Spinal cord (tissue), 10 donors: Measurements from ENCODE around the gene PDE4D. TPM values are rescaled to one million over a fixed set of nuclear protein-coding genes. Genes with fewer than 3 reads are reported as not detected.

Experiments
- DNase-seq, 6 donors: peaks; one replicate each; pipeline versions ENCODE4 v3.0.0 to v3.0.0-alpha.2; 2013 to 2015; ENCODE audit warnings: low spot score in 6 of 6, low read depth in 4 of 6
- H3K27ac ChIP-seq: one replicate; pipeline ENCODE4 v1.5.1; 2013; ENCODE audit warnings: low read depth, low read length, control low read depth
- H3K27me3 ChIP-seq: one replicate; pipeline ENCODE4 v1.6.1; 2013; ENCODE audit warnings: low read length; ENCODE audit not compliant: control insufficient read depth, insufficient read depth
- H3K36me3 ChIP-seq: one replicate; pipeline ENCODE4 v1.6.1; 2013; ENCODE audit warnings: low read length; ENCODE audit not compliant: control insufficient read depth, insufficient read depth
- H3K4me1 ChIP-seq: one replicate; pipeline ENCODE4 v1.6.1; 2013; ENCODE audit warnings: low read length; ENCODE audit not compliant: control insufficient read depth, insufficient read depth
- H3K4me3 ChIP-seq: one replicate; pipeline ENCODE4 v1.5.1; 2013; ENCODE audit warnings: low read depth, low read length, control low read depth
- H3K9me3 ChIP-seq: one replicate; pipeline ENCODE4 v1.6.1; 2013; ENCODE audit warnings: low read length; ENCODE audit not compliant: control insufficient read depth, insufficient read depth
- WGBS: methylation state at CpG from one replicate; pipeline ENCODE4 v1.1.5; 2013; ENCODE audit warnings: missing lambda C conversion rate; ENCODE audit not compliant: insufficient coverage; 5-methylcytosine and 5-hydroxymethylcytosine counted together
- polyA plus RNA-seq, 2 donors: library from polyadenylated mRNA; unstranded; fragments of 120-200 nt; gene quantifications; one replicate each; pipeline ENCODE4 v1.2.1, GENCODE V29; 2013; ENCODE audit not compliant: insufficient read length in 2 of 2
- total RNA-seq, 2 donors: library from RNA; depleted of rRNA in 1 of 2; stranded (reverse); fragments of 120-200 nt in 1 of 2; fragments of >200 nt in 1 of 2; gene quantifications; one replicate each; pipeline versions ENCODE4 v1.2.3 to v1.2.4, GENCODE V29; 2013 to 2014
- donor health status: healthy.

PDE4D gene
- total and polyA plus RNA-seq, 4 donors = 16.1 to 84.0 (median 37.0) TPM

- H3K27ac ChIP-seq = no peak overlapping the region
- H3K36me3 ChIP-seq = no peaks in the 10 kb centered on the region
- no peaks in the 10 kb centered on the region for H3K9me3 ChIP-seq
- no peak overlapping the region for H3K4me3 ChIP-seq
- DNase-seq = no peak
- H3K27me3 ChIP-seq = no peaks in the 10 kb centered on the region
- H3K4me1 ChIP-seq = no peaks in the 10 kb centered on the region
- WGBS = no CpG with 5 or more reads among the region's 1 CpG
Observed at GRCh38 chr5:59782856-59783255, 110.7 kb downstream of the PDE4D start.

DNA sequence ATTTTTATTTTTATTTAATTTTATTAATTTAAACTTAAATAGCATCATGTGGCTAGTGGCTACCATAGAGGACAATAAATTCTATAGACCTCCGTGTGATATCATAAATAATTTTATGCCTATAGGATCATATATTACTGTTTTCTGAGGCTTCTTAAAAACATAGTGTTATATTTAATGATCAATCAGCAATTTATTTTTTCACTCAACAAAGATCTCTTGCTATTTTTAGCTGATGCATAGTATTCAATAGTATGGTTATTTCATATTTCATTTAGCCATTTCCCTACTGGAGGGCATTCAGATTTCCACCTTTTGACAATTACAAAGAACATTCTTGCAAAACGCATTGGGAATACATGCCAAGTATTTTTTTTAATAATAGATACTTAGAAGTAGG, 114.1 kb downstream of the PDE4D start:
- H3K9me3 ChIP-seq = no peaks in the 10 kb centered on the region
- no peaks in the 10 kb centered on the region for H3K27me3 ChIP-seq
- no peak overlapping the region for H3K4me3 ChIP-seq
- no CpG with 5 or more reads among the region's 2 CpGs for WGBS
- no peaks in the 10 kb centered on the region for H3K36me3 ChIP-seq
- no peak for DNase-seq
- H3K27ac ChIP-seq = no peak overlapping the region
- H3K4me1 ChIP-seq = no peaks in the 10 kb centered on the region

DNA sequence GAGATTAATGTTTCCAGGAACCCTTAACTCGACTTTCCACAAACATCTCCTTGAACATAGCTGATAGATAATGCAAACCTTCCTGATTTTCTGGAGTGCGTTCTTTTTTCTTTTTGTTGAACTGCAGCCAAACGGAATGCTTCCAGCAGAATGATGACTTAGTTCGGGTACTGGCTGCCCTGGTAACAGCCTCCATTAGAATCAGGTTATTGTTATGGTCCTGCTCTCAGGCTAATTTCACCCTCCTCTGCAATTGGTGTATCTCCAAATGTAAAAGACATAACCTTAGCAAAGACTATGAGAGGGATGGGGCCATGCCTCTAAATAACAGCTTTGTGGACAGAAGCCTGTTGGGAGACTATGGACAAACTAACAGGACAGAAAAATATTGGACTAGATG, 116.5 kb downstream of the PDE4D start:
- H3K36me3 ChIP-seq = no peaks in the 10 kb centered on the region
- peak in 2 of 6 donors; percentile 46 to 73 for DNase-seq
- no CpG with 5 or more reads among the region's 4 CpGs for WGBS

GRCh38 chr5:59773294-59773693, 120.2 kb downstream of the PDE4D start:
- H3K27ac ChIP-seq = no peak overlapping the region
- H3K9me3 ChIP-seq = no peaks in the 10 kb centered on the region
- H3K4me3 ChIP-seq = no peak overlapping the region
- no peaks in the 10 kb centered on the region for H3K27me3 ChIP-seq
- H3K36me3 ChIP-seq = no peaks in the 10 kb centered on the region
- DNase-seq = no peak
- peaks cover 3% of the 10 kb centered on the region for H3K4me1 ChIP-seq

More for the DNA sequence above, 116.5 kb downstream of the PDE4D start:
- Histone ChIP-seq H3K4me1 (no peaks in the 10 kb centered on the region), H3K9me3 (no peaks in the 10 kb centered on the region), H3K27ac (no peak overlapping the region), H3K27me3 (no peaks in the 10 kb centered on the region), H3K4me3 (no peak overlapping the region)

DNA sequence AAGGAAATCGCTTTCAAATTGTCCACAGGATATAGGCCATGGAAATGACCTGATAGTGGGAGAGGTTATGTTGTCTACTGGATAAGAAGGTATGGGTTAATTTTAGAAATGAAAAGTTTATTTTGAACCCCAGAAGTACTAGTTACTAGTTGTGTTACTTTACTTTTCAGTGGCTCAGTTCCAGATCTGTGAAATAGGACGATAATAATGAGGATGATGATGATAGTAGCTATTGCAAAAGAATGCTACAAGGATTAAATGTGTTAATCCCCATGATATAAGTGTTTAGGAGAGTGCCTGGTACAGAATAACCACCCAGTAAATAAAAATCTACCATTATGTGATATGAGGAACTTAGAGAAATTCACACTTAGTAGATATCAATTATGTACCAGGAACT, 120.8 kb downstream of the PDE4D start:
- DNase-seq = no peak
- peaks cover 3% of the 10 kb centered on the region for H3K4me1 ChIP-seq
- H3K9me3 ChIP-seq = no peaks in the 10 kb centered on the region
- no peaks in the 10 kb centered on the region for H3K27me3 ChIP-seq
- no peaks in the 10 kb centered on the region for H3K36me3 ChIP-seq
- 100% methylated on average over 1 of the region's 2 CpGs for WGBS
- H3K4me3 ChIP-seq = no peak overlapping the region
- no peak overlapping the region for H3K27ac ChIP-seq

DNA sequence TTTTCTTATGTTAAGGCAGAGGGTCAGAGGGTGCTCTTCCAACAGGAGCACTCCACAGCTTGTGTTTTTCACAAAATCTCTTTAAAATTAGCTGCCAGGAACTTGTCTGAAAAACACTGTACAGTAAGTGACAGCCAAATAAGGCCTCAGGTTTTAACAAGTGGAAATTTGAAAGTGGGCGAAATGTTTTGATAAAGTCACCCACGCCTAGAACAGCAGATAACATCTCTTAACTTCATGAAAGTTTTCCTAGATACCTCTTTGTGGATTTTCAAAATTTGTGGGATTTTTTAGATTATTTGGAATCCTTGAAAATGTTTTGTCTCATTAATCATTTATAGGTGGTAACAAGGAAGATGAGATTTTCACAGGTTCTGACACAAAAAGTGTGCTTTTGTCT, 121.3 kb downstream of the PDE4D start:
- no peaks in the 10 kb centered on the region for H3K27me3 ChIP-seq
- no peak overlapping the region for H3K4me3 ChIP-seq
- peaks cover 3% of the 10 kb centered on the region for H3K4me1 ChIP-seq
- H3K27ac ChIP-seq = no peak overlapping the region
- DNase-seq = no peak
- H3K9me3 ChIP-seq = no peaks in the 10 kb centered on the region
- no peaks in the 10 kb centered on the region for H3K36me3 ChIP-seq
- WGBS = 100% methylated on average over 1 of the region's 2 CpGs

DNA sequence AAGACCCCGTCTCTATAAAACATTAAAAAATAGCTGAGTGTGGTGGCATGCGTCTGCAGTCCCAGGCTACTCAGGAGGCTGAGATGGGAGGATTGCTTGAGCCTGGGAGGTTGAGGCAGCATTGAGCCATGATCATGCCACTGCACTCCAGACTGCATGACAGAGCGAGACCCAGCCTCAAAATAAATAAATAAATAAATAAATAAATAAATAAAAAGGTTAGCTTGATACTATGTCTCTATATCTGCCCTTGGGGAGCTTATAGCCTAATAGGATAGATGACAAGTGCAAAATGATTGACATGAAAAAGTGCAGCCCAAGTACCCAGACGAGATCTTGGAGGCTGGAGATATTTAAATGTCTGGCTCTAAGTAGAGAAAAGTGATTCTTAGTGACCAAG, 122.6 kb downstream of the PDE4D start:
- no peak overlapping the region for H3K27ac ChIP-seq
- no peak overlapping the region for H3K4me3 ChIP-seq
- no peaks in the 10 kb centered on the region for H3K36me3 ChIP-seq
- 86% methylated on average over 1 of the region's 4 CpGs for WGBS
- no peak for DNase-seq
- no peaks in the 10 kb centered on the region for H3K9me3 ChIP-seq
- H3K27me3 ChIP-seq = no peaks in the 10 kb centered on the region
- H3K4me1 ChIP-seq = peaks cover 6% of the 10 kb centered on the region

- Histone ChIP-seq H3K4me1 (peaks cover 6% of the 10 kb centered on the region), H3K27me3 (no peaks in the 10 kb centered on the region), H3K4me3 (no peak overlapping the region), H3K9me3 (no peaks in the 10 kb centered on the region), H3K27ac (no peak overlapping the region), H3K36me3 (no peaks in the 10 kb centered on the region)
- no peak for DNase-seq
Observed at GRCh38 chr5:59769832-59770231, 123.7 kb downstream of the PDE4D start.

- DNase-seq = no peak
- no peaks in the 10 kb centered on the region for H3K27me3 ChIP-seq
- H3K36me3 ChIP-seq = no peaks in the 10 kb centered on the region
- 20% methylated on average over 1 of the region's 1 CpG for WGBS
- H3K4me3 ChIP-seq = peak overlapping the region; percentile 65
- H3K27ac ChIP-seq = peak overlapping the region; percentile 90
- H3K4me1 ChIP-seq = peaks cover 6% of the 10 kb centered on the region
- H3K9me3 ChIP-seq = no peaks in the 10 kb centered on the region
Observed at GRCh38 chr5:59769041-59769360, 124.5 kb downstream of the PDE4D start.

DNA sequence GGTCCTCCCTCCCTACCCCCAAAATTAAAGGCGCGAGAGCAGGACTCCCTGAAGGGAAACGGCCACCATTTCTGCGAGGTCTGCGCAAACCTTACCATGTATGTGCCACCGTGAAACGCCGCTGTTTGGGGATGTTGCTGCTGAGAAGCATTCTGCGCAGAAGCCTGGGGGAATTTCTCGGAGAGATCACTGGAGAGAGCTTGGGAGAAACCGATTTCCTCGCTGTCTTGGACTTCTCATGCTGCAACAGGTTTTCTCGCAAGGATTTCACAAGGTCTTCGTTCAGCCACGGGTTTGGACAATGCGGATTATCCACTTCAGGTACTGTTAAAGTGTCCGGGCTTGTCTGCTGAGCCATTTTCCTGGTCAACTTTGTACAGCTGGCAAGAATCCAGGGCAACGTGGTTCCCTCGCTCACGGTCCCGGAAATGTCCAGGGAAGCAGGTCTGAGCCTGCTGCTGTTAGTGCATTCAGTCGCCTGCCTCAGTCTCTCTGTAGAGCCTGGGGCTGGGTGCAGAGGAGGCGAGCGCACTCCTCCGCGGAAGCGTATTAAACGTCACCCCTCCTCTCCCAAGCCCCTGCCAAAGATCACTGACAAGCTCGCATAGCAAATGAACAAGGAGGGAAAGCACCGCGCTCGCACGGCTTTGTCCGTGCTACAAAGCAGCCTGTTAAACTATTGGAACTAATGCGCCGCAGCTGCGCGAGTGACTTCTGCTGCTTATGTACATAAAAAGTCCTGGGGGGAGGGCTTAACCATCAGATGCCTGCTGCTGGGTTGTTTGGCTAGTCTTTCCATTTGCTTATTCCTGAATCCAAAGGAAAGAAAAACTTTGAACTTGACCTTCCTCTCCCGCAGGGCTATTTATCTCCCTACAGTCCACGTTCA, 125.1 kb downstream of the PDE4D start:
- 0% methylated on average over 37 of the region's 40 CpGs for WGBS
- no peaks in the 10 kb centered on the region for H3K36me3 ChIP-seq
- peaks cover 6% of the 10 kb centered on the region for H3K4me1 ChIP-seq
- H3K27me3 ChIP-seq = no peaks in the 10 kb centered on the region
- peak overlapping the region; percentile 90 for H3K27ac ChIP-seq
- peak overlapping the region; percentile 65 for H3K4me3 ChIP-seq
- no peaks in the 10 kb centered on the region for H3K9me3 ChIP-seq
- DNase-seq = peak; percentile 49 to 93 (median 66)
